HL-60 (cell line): ENCODE results near the gene IMPDH1.
A peak's percentile ranks its signal among the peaks of the same experiment; 100 is the strongest.

Experiments
- DNase-seq, 2 experiments: peaks; one replicate each; pipeline ENCODE4 v3.0.0-alpha.2; 2010 to 2020; ENCODE audit warnings: low read depth in 1 of 2, low spot score in 1 of 2
- H3K27ac ChIP-seq: fragments of 250-450 bp; sonication (Bioruptor Pico); replicated peaks from 2 replicates; pipeline ENCODE4 v1.5.1; 2020; ENCODE audit warnings: mild to moderate bottlenecking, moderate library complexity
- H3K27me3 ChIP-seq: fragments of 250-450 bp; sonication (Bioruptor Pico); 2 replicates; pipeline ENCODE4 v1.5.1; 2021; ENCODE audit warnings: mild to moderate bottlenecking, moderate library complexity; ENCODE audit not compliant: insufficient read depth, poor library complexity, severe bottlenecking
- H3K4me3 ChIP-seq: replicated peaks from 2 replicates; pipeline ENCODE4 v1.5.1; 2011; ENCODE audit warnings: mild to moderate bottlenecking, control low read depth, low read length; ENCODE audit not compliant: insufficient read depth
- GABPA ChIP-seq: IDR thresholded peaks from 2 replicates; pipeline ENCODE4 v1.6.1; 2012; ENCODE audit warnings: low read depth
- POLR2AphosphoS5 ChIP-seq: IDR thresholded peaks from 2 replicates; pipeline ENCODE4 v1.6.1; 2012; ENCODE audit warnings: low read depth
- SPI1 ChIP-seq: IDR thresholded peaks from 2 replicates; pipeline ENCODE4 v1.6.1; 2012; ENCODE audit warnings: low read depth, mild to moderate bottlenecking, borderline replicate concordance
- TF ChIP-seq, protein P1 (sequence below): IDR thresholded peaks from one replicate; pipeline ENCODE4 v1.5.1; 2011; ENCODE audit warnings: low read length, control low read depth, inconsistent platforms; ENCODE audit not compliant: insufficient read depth
- TF ChIP-seq, protein P2 (sequence below): IDR thresholded peaks from 2 replicates; pipeline ENCODE4 v1.6.1; 2012; ENCODE audit warnings: low read depth; ENCODE audit not compliant: insufficient replicate concordance

IMPDH1 gene

DNA sequence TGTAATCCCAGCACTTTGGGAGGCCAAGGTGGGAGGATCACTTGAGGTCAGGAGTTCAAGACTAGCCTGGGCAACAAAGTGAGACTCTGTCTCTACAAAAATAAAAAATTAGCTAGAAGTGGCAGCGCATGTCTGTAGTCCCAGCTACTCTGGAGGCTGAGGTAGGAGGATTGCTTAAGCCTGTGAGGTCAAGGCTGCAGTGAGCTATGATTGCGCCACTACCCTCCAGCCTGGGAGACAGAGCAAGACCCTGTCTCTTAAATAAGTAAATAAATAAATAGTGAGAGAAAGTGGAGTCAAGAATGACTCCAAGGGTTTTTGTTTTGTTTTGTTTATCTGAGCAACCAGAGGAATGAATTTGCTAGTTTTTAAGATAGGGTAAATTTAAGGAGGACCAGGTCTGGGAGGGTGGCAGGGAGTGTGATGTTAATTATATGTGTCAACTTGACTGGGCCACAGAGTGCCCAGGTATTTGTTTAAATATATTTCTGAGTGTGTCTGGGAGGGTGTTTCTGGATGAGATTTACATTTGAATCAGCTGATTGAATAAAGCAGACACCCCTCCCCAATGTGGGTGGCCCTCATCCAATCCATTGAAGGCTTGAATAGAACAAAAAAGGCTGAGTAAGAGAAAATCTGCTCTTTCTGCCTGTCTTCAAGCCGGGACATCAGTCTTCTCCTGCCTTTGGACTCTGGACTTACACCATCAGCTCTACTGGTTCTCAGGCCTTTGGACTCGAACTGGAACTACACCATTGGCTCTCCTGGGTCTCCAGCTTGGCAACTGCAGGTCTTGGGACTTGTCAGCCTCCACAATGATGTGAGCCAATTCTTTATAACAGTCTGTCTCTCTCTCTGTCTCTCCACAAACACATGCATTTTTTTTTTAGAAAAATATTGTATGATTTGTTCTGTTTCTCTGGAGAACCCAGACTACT, 23.5 kb downstream of the IMPDH1 start:
- TF ChIP-seq, protein P1, sequence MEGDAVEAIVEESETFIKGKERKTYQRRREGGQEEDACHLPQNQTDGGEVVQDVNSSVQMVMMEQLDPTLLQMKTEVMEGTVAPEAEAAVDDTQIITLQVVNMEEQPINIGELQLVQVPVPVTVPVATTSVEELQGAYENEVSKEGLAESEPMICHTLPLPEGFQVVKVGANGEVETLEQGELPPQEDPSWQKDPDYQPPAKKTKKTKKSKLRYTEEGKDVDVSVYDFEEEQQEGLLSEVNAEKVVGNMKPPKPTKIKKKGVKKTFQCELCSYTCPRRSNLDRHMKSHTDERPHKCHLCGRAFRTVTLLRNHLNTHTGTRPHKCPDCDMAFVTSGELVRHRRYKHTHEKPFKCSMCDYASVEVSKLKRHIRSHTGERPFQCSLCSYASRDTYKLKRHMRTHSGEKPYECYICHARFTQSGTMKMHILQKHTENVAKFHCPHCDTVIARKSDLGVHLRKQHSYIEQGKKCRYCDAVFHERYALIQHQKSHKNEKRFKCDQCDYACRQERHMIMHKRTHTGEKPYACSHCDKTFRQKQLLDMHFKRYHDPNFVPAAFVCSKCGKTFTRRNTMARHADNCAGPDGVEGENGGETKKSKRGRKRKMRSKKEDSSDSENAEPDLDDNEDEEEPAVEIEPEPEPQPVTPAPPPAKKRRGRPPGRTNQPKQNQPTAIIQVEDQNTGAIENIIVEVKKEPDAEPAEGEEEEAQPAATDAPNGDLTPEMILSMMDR: no peak
- H3K27me3 ChIP-seq: no peaks in the 10 kb centered on the region
- no peak overlapping the region for H3K4me3 ChIP-seq
- DNase-seq: peak in 1 of 2 experiments; percentile 61
- H3K27ac ChIP-seq: peak overlapping the region; percentile 39

DNA sequence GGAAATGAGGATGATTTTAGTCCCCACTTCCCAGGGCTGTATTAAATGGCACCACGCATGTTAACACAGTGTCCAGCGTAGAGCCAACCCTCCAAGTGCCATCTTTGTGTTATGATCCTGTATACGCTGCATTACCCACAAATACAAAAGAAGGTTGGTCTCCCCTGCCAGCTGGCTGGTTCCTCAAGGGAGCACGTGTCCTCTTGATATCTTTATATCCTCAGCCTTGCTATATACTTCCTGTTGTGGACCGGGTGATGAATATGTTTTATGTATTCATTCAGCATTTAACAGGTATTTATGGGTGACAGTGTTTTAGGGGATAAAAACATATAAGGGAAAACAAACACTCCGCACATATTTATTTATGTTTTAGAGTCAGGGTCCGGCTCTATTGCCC, 25.1 kb downstream of the IMPDH1 start:
- TF ChIP-seq POLR2AphosphoS5 (no peak), GABPA (no peak), SPI1 (no peak)
- TF ChIP-seq, protein P2, sequence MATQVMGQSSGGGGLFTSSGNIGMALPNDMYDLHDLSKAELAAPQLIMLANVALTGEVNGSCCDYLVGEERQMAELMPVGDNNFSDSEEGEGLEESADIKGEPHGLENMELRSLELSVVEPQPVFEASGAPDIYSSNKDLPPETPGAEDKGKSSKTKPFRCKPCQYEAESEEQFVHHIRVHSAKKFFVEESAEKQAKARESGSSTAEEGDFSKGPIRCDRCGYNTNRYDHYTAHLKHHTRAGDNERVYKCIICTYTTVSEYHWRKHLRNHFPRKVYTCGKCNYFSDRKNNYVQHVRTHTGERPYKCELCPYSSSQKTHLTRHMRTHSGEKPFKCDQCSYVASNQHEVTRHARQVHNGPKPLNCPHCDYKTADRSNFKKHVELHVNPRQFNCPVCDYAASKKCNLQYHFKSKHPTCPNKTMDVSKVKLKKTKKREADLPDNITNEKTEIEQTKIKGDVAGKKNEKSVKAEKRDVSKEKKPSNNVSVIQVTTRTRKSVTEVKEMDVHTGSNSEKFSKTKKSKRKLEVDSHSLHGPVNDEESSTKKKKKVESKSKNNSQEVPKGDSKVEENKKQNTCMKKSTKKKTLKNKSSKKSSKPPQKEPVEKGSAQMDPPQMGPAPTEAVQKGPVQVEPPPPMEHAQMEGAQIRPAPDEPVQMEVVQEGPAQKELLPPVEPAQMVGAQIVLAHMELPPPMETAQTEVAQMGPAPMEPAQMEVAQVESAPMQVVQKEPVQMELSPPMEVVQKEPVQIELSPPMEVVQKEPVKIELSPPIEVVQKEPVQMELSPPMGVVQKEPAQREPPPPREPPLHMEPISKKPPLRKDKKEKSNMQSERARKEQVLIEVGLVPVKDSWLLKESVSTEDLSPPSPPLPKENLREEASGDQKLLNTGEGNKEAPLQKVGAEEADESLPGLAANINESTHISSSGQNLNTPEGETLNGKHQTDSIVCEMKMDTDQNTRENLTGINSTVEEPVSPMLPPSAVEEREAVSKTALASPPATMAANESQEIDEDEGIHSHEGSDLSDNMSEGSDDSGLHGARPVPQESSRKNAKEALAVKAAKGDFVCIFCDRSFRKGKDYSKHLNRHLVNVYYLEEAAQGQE: no peak
- TF ChIP-seq, protein P1: no peak

DNA sequence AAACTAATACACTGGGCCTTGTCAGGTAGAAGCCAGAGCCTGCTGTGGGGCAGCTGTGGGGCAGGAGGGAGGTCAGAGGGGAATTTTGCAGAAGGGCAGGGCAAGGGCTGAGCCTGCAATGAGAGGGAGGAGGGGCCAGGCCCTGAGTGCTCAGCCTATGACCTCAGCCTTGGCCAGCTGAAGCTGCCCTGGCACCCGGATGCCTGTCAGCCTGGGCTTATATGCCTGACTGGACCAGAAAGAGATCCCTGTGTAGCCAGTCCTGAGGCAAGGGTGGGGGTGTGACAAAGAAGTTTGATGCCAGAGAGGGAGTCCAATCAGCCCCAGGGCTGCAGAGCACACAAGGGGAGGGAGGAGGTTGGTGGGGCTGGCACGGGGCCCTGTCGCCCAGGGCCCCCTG, 26.0 kb downstream of the IMPDH1 start:
- TF ChIP-seq SPI1 (no peak), GABPA (no peak), POLR2AphosphoS5 (no peak)
- TF ChIP-seq, protein P2: no peak
- TF ChIP-seq, protein P1: no peak

More for the DNA sequence above, 25.1 kb downstream of the IMPDH1 start:
- DNase-seq: no peak
- Histone ChIP-seq H3K27ac (no peak overlapping the region), H3K27me3 (no peaks in the 10 kb centered on the region), H3K4me3 (no peak overlapping the region)

More for the DNA sequence above, 26.0 kb downstream of the IMPDH1 start:
- Histone ChIP-seq H3K4me3 (no peak overlapping the region), H3K27me3 (no peaks in the 10 kb centered on the region), H3K27ac (no peak overlapping the region)
- DNase-seq: no peak
